Ovary (tissue), 3 donors: ENCODE results near the gene TPSB2.

Experiments
- EP300 ChIP-seq: sonication (generic); formaldehyde crosslinking; IDR thresholded peaks from one replicate; pipeline ENCODE4 v1.6.1; 2017; ENCODE audit warnings: antibody characterized with exemption
- POLR2A ChIP-seq: fragments of 450-650 bp; IDR thresholded peaks from one replicate; pipeline ENCODE4 v1.6.1; 2017; ENCODE audit warnings: antibody characterized with exemption, mild to moderate bottlenecking, moderate library complexity
- TF ChIP-seq, protein P1 (sequence below), 3 donors: fragments of 450-650 bp in 2 of 3; fragments of 200-600 bp in 1 of 3; IDR thresholded peaks; one replicate each; pipeline versions ENCODE4 v1.5.1 to v1.8.0; 2016 to 2022; ENCODE audit warnings: antibody characterized with exemption in 3 of 3, mild to moderate bottlenecking in 1 of 3
- donor health status: DM: no; HTN: no; CAD: no.

DNA sequence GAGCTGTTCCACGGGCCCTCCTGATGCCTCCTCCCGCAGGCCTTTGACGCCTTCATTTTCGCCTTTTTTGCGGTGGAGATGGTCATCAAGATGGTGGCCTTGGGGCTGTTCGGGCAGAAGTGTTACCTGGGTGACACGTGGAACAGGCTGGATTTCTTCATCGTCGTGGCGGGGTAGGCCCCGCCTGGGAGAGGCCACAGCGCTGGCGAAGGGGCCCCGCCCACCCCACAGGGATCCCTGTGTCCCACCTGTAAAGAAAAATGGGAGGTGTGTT lies 34.7 kb downstream of the TPSB2 start:
- TF ChIP-seq, protein P1, sequence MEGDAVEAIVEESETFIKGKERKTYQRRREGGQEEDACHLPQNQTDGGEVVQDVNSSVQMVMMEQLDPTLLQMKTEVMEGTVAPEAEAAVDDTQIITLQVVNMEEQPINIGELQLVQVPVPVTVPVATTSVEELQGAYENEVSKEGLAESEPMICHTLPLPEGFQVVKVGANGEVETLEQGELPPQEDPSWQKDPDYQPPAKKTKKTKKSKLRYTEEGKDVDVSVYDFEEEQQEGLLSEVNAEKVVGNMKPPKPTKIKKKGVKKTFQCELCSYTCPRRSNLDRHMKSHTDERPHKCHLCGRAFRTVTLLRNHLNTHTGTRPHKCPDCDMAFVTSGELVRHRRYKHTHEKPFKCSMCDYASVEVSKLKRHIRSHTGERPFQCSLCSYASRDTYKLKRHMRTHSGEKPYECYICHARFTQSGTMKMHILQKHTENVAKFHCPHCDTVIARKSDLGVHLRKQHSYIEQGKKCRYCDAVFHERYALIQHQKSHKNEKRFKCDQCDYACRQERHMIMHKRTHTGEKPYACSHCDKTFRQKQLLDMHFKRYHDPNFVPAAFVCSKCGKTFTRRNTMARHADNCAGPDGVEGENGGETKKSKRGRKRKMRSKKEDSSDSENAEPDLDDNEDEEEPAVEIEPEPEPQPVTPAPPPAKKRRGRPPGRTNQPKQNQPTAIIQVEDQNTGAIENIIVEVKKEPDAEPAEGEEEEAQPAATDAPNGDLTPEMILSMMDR (IDR thresholded peaks at IDR 0.05), result no peak
- TF ChIP-seq POLR2A (no peak), EP300 (no peak)
